ENCODE data around the gene SZRD1.

SZRD1 gene

GRCh38 chr1:16348414-16349182 is 18.4 kb upstream of the SZRD1 start:
- Histone ChIP-seq H3K36me3 (no peaks in the 10 kb centered on the region), H3K4me1 (ENCODE audit: control insufficient read depth in 1 of 2, insufficient read depth in 1 of 2, low read depth in 1 of 2, low read length in 1 of 2) (peaks cover 24 to 26% of the 10 kb centered on the region in 2 experiments), H3K9me3 (no peaks in the 10 kb centered on the region), H3K4me3 (ENCODE audit: low read depth in 1 of 2, low read length in 1 of 2) (no peak overlapping the region), H3K27me3 (no peaks in the 10 kb centered on the region), H3K27ac (no peak overlapping the region)
- no peak for TF ChIP-seq CTCF (IDR thresholded peaks at IDR 0.05)

GRCh38 chr1:16349847-16350406 is 17.1 kb upstream of the SZRD1 start:
- Histone ChIP-seq H3K36me3 (no peaks in the 10 kb centered on the region), H3K9me3 (no peaks in the 10 kb centered on the region), H3K4me1 (ENCODE audit: control insufficient read depth in 1 of 2, insufficient read depth in 1 of 2, low read depth in 1 of 2, low read length in 1 of 2) (peaks cover 24 to 26% of the 10 kb centered on the region in 2 experiments), H3K4me3 (ENCODE audit: low read depth in 1 of 2, low read length in 1 of 2) (no peak overlapping the region), H3K27ac (no peak overlapping the region), H3K27me3 (no peaks in the 10 kb centered on the region)
- TF ChIP-seq CTCF (IDR thresholded peaks at IDR 0.05): no peak

DNA sequence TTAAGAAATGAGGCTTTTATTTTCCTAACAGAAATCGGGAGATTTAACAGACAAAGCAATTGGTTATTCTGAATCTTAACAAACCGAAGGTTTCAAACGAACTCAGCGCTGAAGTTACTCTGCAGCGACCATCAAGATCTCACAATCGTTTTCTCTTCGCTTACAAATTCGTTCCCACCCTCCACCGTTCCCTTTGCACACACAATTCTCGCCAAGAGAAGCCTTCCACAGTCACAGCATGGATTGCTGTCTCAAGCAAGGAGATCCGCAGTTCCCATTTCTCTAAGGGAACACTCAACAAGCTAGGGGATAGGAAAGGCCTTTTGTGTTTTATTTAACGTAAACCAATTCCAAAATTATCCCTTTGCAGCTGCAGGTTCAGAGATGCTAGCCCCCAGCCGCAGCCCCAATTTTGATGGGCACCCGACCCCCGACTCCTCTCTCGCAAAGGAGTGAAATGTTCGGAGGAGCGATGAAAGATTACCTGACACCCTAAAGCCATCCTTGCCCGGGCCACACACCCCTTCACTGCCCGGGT is 15.5 kb upstream of the SZRD1 start:
- TF ChIP-seq CTCF (IDR thresholded peaks at IDR 0.05): no peak
- peak overlapping the region; percentile 88 for H3K27ac ChIP-seq
- H3K36me3 ChIP-seq: no peaks in the 10 kb centered on the region
- H3K4me1 ChIP-seq (ENCODE audit: control insufficient read depth in 1 of 2, insufficient read depth in 1 of 2, low read depth in 1 of 2, low read length in 1 of 2): peaks cover 24 to 26% of the 10 kb centered on the region in 2 experiments
- H3K9me3 ChIP-seq: no peaks in the 10 kb centered on the region
- peak overlapping the region; percentile 88 to 97 for H3K4me3 ChIP-seq (ENCODE audit: low read depth in 1 of 2, low read length in 1 of 2)
- H3K27me3 ChIP-seq: no peaks in the 10 kb centered on the region

DNA sequence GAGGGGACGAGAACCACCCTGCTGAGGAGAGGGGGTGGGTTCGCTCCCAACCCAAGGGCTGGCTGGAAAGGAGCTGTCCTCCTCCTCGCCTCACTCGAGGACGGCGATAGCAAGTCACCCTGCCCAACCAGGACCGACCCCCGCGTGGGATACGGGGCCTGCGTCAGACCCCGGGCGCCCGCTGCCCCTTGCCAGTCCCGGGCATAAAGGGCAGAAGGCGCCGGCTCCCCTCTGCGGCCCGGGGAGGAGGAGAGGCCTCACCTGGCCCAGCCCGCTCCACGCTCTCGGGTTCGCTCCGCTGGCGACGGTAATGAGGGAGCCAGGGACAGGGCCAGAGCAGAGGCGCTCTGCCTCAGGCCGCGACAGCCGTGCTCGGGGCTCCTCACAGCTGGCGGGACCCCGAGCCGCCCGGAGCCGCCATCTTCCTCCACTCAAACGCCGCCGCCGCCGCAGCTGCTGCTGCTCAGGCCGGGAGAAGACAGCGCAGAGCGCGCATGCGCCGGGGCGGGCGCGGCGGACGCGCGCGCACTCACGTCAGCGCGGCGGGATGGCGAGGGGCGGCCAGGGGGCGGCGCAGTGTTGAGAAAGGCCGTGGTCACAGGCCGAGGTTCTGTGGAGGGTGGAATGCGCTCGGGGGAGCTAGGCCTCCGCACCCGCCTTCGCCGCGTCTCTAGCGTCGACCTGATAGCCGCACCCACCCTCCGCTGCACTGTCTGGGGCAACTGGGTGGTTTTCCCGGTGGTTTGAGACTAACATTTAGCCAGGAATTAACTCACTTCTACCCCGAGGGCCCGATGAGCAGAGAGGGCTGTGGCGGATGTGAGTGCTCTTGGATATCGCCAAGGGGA is 14.8 kb upstream of the SZRD1 start, which contains the start of gene FBXO42:
Gene FBXO42 (minus strand): TSS at position 487 of the 848 bp plus-strand sequence. CDS start 37,062 bp downstream, outside the sequence.
- Histone ChIP-seq H3K27me3 (no peaks in the 10 kb centered on the region), H3K4me3 (ENCODE audit: low read depth in 1 of 2, low read length in 1 of 2) (peak within 1 kb of the TSS; percentile 88 to 97), H3K27ac (peak within 1 kb of the TSS; percentile 88), H3K9me3 (no peaks in the 10 kb centered on the region), H3K36me3 (no peaks in the 10 kb centered on the region), H3K4me1 (ENCODE audit: control insufficient read depth in 1 of 2, insufficient read depth in 1 of 2, low read depth in 1 of 2, low read length in 1 of 2) (peaks cover 24 to 26% of the 10 kb centered on the region in 2 experiments)
- peak; percentile 72 for TF ChIP-seq CTCF (IDR thresholded peaks at IDR 0.05)

DNA sequence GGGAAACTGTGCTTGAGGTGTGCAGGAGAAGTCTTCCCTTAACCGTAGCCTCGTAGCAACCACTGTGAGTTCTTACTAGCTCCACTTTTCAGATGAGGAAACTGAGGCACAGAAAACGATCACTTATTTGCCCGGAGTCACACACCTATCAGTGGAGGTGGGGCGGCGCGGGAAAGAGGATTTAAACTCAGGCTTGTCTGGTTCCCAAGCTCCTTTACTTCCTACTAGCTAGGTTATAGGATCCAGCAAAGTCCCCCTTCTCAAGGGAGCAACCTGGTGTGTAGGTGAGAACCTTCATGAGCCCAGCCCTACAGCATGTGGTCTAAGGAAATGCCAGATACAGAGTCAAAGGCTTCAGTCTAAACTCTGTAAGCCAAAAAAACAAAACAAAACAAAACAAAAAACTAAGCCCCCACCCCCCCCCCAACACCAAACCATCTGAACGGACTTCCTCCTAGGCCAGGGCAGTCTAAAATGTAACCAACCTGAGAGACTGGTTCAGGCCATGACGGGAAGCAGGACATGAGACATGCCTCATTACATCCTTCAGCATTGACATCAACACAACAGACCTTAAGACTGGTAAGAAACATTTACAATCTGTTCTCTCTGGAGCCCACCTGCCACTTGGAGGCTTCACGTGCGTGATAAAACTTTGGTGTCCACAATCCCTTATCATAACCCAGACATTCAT is 14.1 kb upstream of the SZRD1 start:
- H3K4me3 ChIP-seq (ENCODE audit: low read depth in 1 of 2, low read length in 1 of 2): peak overlapping the region; percentile 88 to 97
- no peaks in the 10 kb centered on the region for H3K9me3 ChIP-seq
- no peaks in the 10 kb centered on the region for H3K27me3 ChIP-seq
- H3K36me3 ChIP-seq: no peaks in the 10 kb centered on the region
- peaks cover 24 to 26% of the 10 kb centered on the region in 2 experiments for H3K4me1 ChIP-seq (ENCODE audit: control insufficient read depth in 1 of 2, insufficient read depth in 1 of 2, low read depth in 1 of 2, low read length in 1 of 2)
- no peak for TF ChIP-seq CTCF (IDR thresholded peaks at IDR 0.05)
- H3K27ac ChIP-seq: peak overlapping the region; percentile 88
